Activated gamma-delta T cell treated with Interleukin-2 at 50 U/mL for 16 hours (primary cell): ENCODE measurements around the gene KIAA1328.
"Not testable (repeated sequence)": the region's sequence is repeated elsewhere in the genome, so short reads cannot be mapped to it uniquely, and the experiment has no call there.

ENCODE experiments used
- DNase-seq: peaks from one replicate; pipeline ENCODE4 v3.0.0-alpha.2; 2020

Gene KIAA1328

GRCh38 chr18:37161491-37161890 lies 332.6 kb downstream of the KIAA1328 start:
- DNase-seq: no peak

GRCh38 chr18:37162551-37162950 lies 333.6 kb downstream of the KIAA1328 start:
- no peak for DNase-seq

- DNase-seq: no peak
Measured at GRCh38 chr18:37163119-37163518, 334.2 kb downstream of the KIAA1328 start.

GRCh38 chr18:37166491-37166890 lies 337.6 kb downstream of the KIAA1328 start:
- no peak for DNase-seq

- DNase-seq: not testable (repeated sequence)
Measured at GRCh38 chr18:37166966-37167365, 338.0 kb downstream of the KIAA1328 start.

- DNase-seq: no peak
Measured at GRCh38 chr18:37170984-37171383, 342.1 kb downstream of the KIAA1328 start.

GRCh38 chr18:37173384-37173783 lies 344.5 kb downstream of the KIAA1328 start:
- no peak for DNase-seq

- DNase-seq: no peak
Measured at GRCh38 chr18:37175727-37176620, 347.0 kb downstream of the KIAA1328 start.

GRCh38 chr18:37176621-37176934 lies 347.7 kb downstream of the KIAA1328 start:
- DNase-seq: no peak

GRCh38 chr18:37179384-37179783 lies 350.5 kb downstream of the KIAA1328 start:
- DNase-seq: no peak

- DNase-seq: no peak
Measured at GRCh38 chr18:37180086-37180485, 351.2 kb downstream of the KIAA1328 start.

GRCh38 chr18:37182340-37183135 lies 353.6 kb downstream of the KIAA1328 start:
- no peak for DNase-seq

- DNase-seq: no peak
Measured at GRCh38 chr18:37184209-37184868, 355.4 kb downstream of the KIAA1328 start.

GRCh38 chr18:37188016-37188791 lies 359.3 kb downstream of the KIAA1328 start:
- DNase-seq: no peak

GRCh38 chr18:37199741-37200140 lies 370.8 kb downstream of the KIAA1328 start:
- DNase-seq: no peak

- DNase-seq: no peak
Measured at GRCh38 chr18:37207343-37207742, 378.4 kb downstream of the KIAA1328 start.

GRCh38 chr18:37210781-37211180 lies 381.9 kb downstream of the KIAA1328 start:
- no peak for DNase-seq

GRCh38 chr18:37218022-37218590 lies 389.2 kb downstream of the KIAA1328 start:
- DNase-seq: no peak

GRCh38 chr18:37219257-37219656 lies 390.3 kb downstream of the KIAA1328 start:
- no peak for DNase-seq

GRCh38 chr18:37222354-37222998 lies 393.5 kb downstream of the KIAA1328 start:
- DNase-seq: no peak

GRCh38 chr18:37222999-37223378 lies 394.1 kb downstream of the KIAA1328 start:
- no peak for DNase-seq

- no peak for DNase-seq
Measured at GRCh38 chr18:37225279-37225678, 396.4 kb downstream of the KIAA1328 start.
